Measurements from ENCODE around the gene CBX3. TPM values are rescaled to one million over a fixed set of nuclear protein-coding genes. Genes with fewer than 3 reads are reported as not detected.

CBX3 gene
- total RNA-seq, 4 donors from 2014 or later = 53.9 to 112 (median 68.6) TPM

- no peak for DNase-seq
- Histone ChIP-seq H3K4me1 (no peaks in the 10 kb centered on the region), H3K36me3 (no peaks in the 10 kb centered on the region), H3K4me3 (no peak overlapping the region), H3K27me3 (no peaks in the 10 kb centered on the region), H3K9me3 (no peaks in the 10 kb centered on the region), H3K27ac (no peak overlapping the region)
- TF ChIP-seq, protein P1, sequence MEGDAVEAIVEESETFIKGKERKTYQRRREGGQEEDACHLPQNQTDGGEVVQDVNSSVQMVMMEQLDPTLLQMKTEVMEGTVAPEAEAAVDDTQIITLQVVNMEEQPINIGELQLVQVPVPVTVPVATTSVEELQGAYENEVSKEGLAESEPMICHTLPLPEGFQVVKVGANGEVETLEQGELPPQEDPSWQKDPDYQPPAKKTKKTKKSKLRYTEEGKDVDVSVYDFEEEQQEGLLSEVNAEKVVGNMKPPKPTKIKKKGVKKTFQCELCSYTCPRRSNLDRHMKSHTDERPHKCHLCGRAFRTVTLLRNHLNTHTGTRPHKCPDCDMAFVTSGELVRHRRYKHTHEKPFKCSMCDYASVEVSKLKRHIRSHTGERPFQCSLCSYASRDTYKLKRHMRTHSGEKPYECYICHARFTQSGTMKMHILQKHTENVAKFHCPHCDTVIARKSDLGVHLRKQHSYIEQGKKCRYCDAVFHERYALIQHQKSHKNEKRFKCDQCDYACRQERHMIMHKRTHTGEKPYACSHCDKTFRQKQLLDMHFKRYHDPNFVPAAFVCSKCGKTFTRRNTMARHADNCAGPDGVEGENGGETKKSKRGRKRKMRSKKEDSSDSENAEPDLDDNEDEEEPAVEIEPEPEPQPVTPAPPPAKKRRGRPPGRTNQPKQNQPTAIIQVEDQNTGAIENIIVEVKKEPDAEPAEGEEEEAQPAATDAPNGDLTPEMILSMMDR (IDR thresholded peaks at IDR 0.05) = no peak
These were observed 23.1 kb upstream of the CBX3 start for GRCh38 chr7:26178272-26178960.

- DNase-seq = no peak
- H3K9me3 ChIP-seq = no peaks in the 10 kb centered on the region
- H3K27ac ChIP-seq = no peak overlapping the region
- TF ChIP-seq, protein P1 (IDR thresholded peaks at IDR 0.05) = no peak
- no peak for TF ChIP-seq POLR2A (IDR thresholded peaks at IDR 0.05)
- no peak overlapping the region for H3K4me3 ChIP-seq
- H3K4me1 ChIP-seq = no peaks in the 10 kb centered on the region
- no peaks in the 10 kb centered on the region for H3K36me3 ChIP-seq
- no peaks in the 10 kb centered on the region for H3K27me3 ChIP-seq
These were observed 22.1 kb upstream of the CBX3 start for GRCh38 chr7:26179422-26179821.

DNA sequence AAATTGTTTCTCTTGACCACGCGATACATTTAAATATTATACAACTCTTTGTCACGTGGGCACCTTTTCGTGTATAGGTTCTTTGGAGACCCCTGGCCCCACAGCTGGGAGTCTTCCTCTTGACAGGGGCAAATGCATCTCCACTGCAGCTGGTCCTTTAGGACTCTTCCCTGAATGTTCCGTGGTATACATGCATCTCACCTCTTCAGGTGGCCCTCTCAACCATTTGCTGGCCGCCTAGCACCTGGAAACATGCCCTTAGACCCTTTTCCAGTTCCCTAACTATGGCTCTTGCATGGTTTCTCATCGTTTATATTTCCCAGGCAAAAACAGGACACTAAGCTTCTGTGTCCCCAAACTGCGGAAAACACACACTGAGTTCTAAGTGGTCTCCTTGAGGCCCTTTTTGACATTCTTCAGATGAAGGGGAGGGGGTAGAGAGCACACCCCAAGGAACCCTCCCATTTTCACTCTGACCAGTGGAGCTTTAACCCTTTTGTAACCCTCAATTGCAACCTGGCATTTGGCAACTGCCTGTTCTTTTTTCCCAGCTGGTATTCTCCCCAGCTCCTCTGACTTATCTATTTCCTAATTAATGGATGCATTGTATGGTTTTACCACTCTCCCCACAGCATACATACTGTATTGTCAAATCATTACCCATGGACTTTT is 21.6 kb upstream of the CBX3 start:
- H3K27me3 ChIP-seq = no peaks in the 10 kb centered on the region
- TF ChIP-seq, protein P1 (IDR thresholded peaks at IDR 0.05) = no peak
- no peak for TF ChIP-seq POLR2A (IDR thresholded peaks at IDR 0.05)

DNA sequence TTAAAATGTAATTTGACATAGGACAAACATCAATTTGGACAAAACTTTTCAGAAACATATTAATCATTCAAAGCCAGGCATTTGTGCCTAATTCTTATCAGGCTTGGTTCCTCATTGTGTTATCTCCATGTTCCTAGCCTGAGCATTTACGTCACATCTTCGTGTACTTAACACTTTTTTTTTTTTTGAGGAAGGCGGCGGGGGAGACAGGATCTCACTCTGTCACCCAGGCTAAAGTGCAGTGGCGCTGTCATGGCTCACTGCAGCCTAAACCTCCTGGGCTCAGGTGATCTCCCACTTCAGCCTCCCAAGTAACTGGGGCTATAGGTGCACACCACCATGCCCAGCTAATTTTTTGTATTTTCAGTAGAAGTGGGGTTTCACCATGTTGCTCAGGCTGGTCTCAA is 20.8 kb upstream of the CBX3 start:
- Histone ChIP-seq H3K4me1 (no peaks in the 10 kb centered on the region), H3K4me3 (no peak overlapping the region), H3K27me3 (no peaks in the 10 kb centered on the region), H3K36me3 (no peaks in the 10 kb centered on the region), H3K9me3 (no peaks in the 10 kb centered on the region), H3K27ac (no peak overlapping the region)
- DNase-seq = no peak
- TF ChIP-seq, protein P1 (IDR thresholded peaks at IDR 0.05) = no peak
- TF ChIP-seq POLR2A (IDR thresholded peaks at IDR 0.05) = no peak

More for the DNA sequence above, 21.6 kb upstream of the CBX3 start:
- Histone ChIP-seq H3K27ac (no peak overlapping the region), H3K4me3 (no peak overlapping the region), H3K4me1 (no peaks in the 10 kb centered on the region), H3K36me3 (no peaks in the 10 kb centered on the region), H3K9me3 (no peaks in the 10 kb centered on the region)
- no peak for DNase-seq

DNA sequence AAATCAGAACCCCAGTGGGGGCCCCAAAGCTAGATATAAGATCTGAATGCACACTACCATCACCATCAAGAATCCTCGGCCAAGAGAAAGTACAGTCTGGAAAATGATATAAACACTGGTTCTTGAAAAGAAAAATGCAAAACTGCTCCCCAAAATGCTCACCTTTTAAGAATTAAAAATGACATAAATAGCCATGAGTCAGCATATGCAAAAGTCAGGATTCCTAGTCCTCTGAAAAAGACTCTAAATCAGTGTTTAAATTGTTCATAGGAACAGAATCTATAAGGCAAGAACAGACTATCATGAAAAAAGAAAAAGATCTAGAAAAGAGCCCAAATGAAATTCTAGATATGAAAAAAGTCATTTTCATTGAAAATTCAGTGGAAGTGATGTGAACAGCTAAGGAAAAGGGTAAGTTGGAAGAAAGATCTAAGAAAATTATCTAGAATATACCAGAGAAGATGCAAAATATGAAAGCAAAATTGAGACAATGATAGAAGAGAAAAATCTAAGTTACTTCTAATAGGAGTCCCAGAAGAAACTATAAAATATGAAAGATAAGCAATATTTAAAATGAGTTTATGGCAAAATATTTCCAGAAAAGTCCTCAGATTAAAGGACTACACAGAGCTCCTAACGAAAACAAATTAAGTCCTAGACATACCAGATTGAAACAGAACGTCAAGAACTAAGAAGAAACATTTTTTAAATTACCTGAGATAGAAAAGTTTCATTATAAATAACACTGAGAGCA is 19.9 kb upstream of the CBX3 start:
- TF ChIP-seq, protein P1 (IDR thresholded peaks at IDR 0.05) = no peak
- TF ChIP-seq POLR2A (IDR thresholded peaks at IDR 0.05) = no peak
- peaks cover 0 to 4% (median 0%) of the 10 kb centered on the region in 3 donors for H3K36me3 ChIP-seq
- H3K27ac ChIP-seq = no peak overlapping the region
- no peak overlapping the region for H3K4me3 ChIP-seq
- H3K9me3 ChIP-seq = no peaks in the 10 kb centered on the region
- no peaks in the 10 kb centered on the region for H3K4me1 ChIP-seq
- no peaks in the 10 kb centered on the region for H3K27me3 ChIP-seq
- DNase-seq = no peak

Measured in Peyer's patch (tissue), 4 donors.